Measurements from ENCODE around the gene UGT2B15. TPM values are rescaled to one million over a fixed set of nuclear protein-coding genes. Genes with fewer than 3 reads are reported as not detected.

Gene UGT2B15
- total and polyA plus RNA-seq, 10 of the 15 experiments (the other 5 are each of a cell fraction or from before 2014, with no cell fraction given), result not detected

DNA sequence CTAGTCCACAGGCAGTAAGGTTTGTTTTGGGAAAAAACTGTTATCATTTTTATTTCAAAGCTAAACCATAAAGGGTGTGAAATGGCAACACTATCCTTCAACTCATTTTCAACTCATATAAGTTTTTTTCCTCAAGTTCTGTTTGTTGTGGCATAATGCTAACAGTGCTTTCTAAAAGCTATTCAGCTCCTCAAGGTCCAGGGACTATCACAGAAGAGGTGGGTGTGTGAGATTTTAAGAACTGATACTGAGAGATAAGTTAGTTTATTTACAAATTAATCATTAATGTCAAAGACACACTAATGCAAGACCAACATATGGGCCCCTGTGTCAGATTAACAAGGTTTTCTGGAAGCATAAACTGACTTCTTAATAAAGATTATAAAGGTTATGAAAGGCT is 11.8 kb downstream of the UGT2B15 start:
- Histone ChIP-seq H3K4me1 (ENCODE audit: control insufficient read depth, insufficient read depth, low read length) (no peaks in the 10 kb centered on the region), H3K4me2 (ENCODE audit: control insufficient read depth, insufficient read depth) (no peak overlapping the region), H3K27ac (ENCODE audit: control insufficient read depth, insufficient read depth) (no peak overlapping the region), H3K4me3 (no peak overlapping the region), H3K27me3 (replicated peaks in 1 of 2; ENCODE audit: control insufficient read depth in 2 of 2, insufficient read depth in 2 of 2, low read length in 1 of 2) (no peaks in the 10 kb centered on the region), H3K9me3 (replicated peaks; ENCODE audit: control insufficient read depth, insufficient read depth, low read length) (no peaks in the 10 kb centered on the region), H3K36me3 (ENCODE audit: control insufficient read depth in 2 of 2, insufficient read depth in 2 of 2, low read length in 1 of 2) (no peaks in the 10 kb centered on the region), H2AFZ (ENCODE audit: control insufficient read depth, low read depth, low read length) (no peak overlapping the region), H3K9ac (ENCODE audit: control insufficient read depth, insufficient read depth, low read length) (no peak overlapping the region), H4K20me1 (ENCODE audit: control insufficient read depth, insufficient read depth) (no peaks in the 10 kb centered on the region), H3K79me2 (ENCODE audit: control insufficient read depth, insufficient read depth, low read length) (no peaks in the 10 kb centered on the region)
- no peak for DNase-seq (ENCODE audit: low read depth, low spot score)
- ChIA-PET RAD21 (ENCODE audit: unreplicated experiment) (no interaction called here), SMC1A (ENCODE audit: uncharacterized antibody, unreplicated experiment) (interaction anchor here (1.0 to 2.2 kb wide), 6 partner anchors 20 to 402 kb away, joined by 3 to 5 read pairs (median 4); no protein-coding TSS in a partner anchor), POLR2A (no interaction called here), CTCF (interaction anchor here (0.9 to 1.1 kb wide), 2 partner anchors 160 to 366 kb away, joined by 3 read pairs; no protein-coding TSS in a partner anchor)
- in situ Hi-C loops (cut with MboI), result no loop called here
- FAIRE-seq, result no peak
- intact Hi-C loops (cut with micrococcal nuclease; ENCODE audit: unreplicated experiment), result loop anchor here (5.0 kb wide), 3 partner anchors 54 to 399 kb away; no protein-coding TSS in a partner anchor
- BruUV-seq (replicated peaks), result no TSS peak
- peak; percentile 8; the same call in 1 of the 3 replicates for ATAC-seq
- no peak for TF ChIP-seq ETV6 (conservative IDR thresholded peaks at IDR 0.05 in 1 of 2, IDR thresholded peaks at IDR 0.05 in 1 of 2; ENCODE audit: borderline replicate concordance in 1 of 2, low read depth in 1 of 2)
- no peak for TF ChIP-seq STAT1 (conservative IDR thresholded peaks at IDR 0.05)
- TF ChIP-seq, protein P1, sequence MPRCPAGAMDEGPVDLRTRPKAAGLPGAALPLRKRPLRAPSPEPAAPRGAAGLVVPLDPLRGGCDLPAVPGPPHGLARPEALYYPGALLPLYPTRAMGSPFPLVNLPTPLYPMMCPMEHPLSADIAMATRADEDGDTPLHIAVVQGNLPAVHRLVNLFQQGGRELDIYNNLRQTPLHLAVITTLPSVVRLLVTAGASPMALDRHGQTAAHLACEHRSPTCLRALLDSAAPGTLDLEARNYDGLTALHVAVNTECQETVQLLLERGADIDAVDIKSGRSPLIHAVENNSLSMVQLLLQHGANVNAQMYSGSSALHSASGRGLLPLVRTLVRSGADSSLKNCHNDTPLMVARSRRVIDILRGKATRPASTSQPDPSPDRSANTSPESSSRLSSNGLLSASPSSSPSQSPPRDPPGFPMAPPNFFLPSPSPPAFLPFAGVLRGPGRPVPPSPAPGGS (IDR thresholded peaks at IDR 0.05; ENCODE audit: borderline replicate concordance, insufficient read depth, low read depth, low read length, poor library complexity, severe bottlenecking), result no peak
- TF ChIP-seq RCOR1 (conservative IDR thresholded peaks at IDR 0.05; ENCODE audit: low read depth, low read length), result no peak
- TF ChIP-seq, protein P2, sequence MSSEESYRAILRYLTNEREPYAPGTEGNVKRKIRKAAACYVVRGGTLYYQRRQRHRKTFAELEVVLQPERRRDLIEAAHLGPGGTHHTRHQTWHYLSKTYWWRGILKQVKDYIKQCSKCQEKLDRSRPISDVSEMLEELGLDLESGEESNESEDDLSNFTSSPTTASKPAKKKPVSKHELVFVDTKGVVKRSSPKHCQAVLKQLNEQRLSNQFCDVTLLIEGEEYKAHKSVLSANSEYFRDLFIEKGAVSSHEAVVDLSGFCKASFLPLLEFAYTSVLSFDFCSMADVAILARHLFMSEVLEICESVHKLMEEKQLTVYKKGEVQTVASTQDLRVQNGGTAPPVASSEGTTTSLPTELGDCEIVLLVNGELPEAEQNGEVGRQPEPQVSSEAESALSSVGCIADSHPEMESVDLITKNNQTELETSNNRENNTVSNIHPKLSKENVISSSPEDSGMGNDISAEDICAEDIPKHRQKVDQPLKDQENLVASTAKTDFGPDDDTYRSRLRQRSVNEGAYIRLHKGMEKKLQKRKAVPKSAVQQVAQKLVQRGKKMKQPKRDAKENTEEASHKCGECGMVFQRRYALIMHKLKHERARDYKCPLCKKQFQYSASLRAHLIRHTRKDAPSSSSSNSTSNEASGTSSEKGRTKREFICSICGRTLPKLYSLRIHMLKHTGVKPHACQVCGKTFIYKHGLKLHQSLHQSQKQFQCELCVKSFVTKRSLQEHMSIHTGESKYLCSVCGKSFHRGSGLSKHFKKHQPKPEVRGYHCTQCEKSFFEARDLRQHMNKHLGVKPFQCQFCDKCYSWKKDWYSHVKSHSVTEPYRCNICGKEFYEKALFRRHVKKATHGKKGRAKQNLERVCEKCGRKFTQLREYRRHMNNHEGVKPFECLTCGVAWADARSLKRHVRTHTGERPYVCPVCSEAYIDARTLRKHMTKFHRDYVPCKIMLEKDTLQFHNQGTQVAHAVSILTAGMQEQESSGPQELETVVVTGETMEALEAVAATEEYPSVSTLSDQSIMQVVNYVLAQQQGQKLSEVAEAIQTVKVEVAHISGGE (CRISPR knock-in tag; IDR thresholded peaks at IDR 0.05), result no peak
- TF ChIP-seq TCF12 (IDR thresholded peaks at IDR 0.05; ENCODE audit: low read depth, low read length), result no peak
- TF ChIP-seq MYB (IDR thresholded peaks at IDR 0.05; ENCODE audit: borderline replicate concordance, low read depth, low read length), result no peak
- no peak for TF ChIP-seq MTA2 (IDR thresholded peaks at IDR 0.05; ENCODE audit: low read depth)
- no peak for TF ChIP-seq EP300 (IDR thresholded peaks at IDR 0.05; ENCODE audit: borderline replicate concordance in 1 of 2, control insufficient read depth in 1 of 2, low read depth in 2 of 2, low read length in 2 of 2)
- no peak for TF ChIP-seq POLR2A (IDR thresholded peaks at IDR 0.05; ENCODE audit: low read depth, low read length)
- TF ChIP-seq SP1 (IDR thresholded peaks at IDR 0.05; ENCODE audit: low read depth, low read length), result no peak
- no peak for TF ChIP-seq SUZ12 (IDR thresholded peaks at IDR 0.05; ENCODE audit: unreplicated experiment)
